HG02840 (cell line): ENCODE data around the gene TVP23A.
"Not testable (repeated sequence)": the region's sequence is repeated elsewhere in the genome, so short reads cannot be mapped to it uniquely, and the experiment has no call there.

Experiments
- ATAC-seq: cut with Tn5 transposase; IDR thresholded peaks from one replicate; pipeline ENCODE4 v1.9.1; 2021; ENCODE audit warnings: mild to moderate bottlenecking, moderate library complexity, moderate number of reproducible peaks; ENCODE audit not compliant: unreplicated experiment, low FRiP score

TVP23A gene

GRCh38 chr16:10836174-10836853 is 17.7 kb upstream of the TVP23A start:
- ATAC-seq: no peak

GRCh38 chr16:10835281-10835931 is 16.8 kb upstream of the TVP23A start:
- ATAC-seq: peak; percentile 56

- ATAC-seq: no peak
These were observed 16.2 kb upstream of the TVP23A start for GRCh38 chr16:10834766-10835165.

- no peak for ATAC-seq
These were observed 15.5 kb upstream of the TVP23A start for GRCh38 chr16:10834130-10834529.

GRCh38 chr16:10833271-10833670 is 14.7 kb upstream of the TVP23A start:
- no peak for ATAC-seq

GRCh38 chr16:10831894-10832886 is 13.6 kb upstream of the TVP23A start:
- no peak for ATAC-seq

GRCh38 chr16:10830240-10830639 is 11.6 kb upstream of the TVP23A start:
- ATAC-seq: not testable (repeated sequence)

- ATAC-seq: not testable (repeated sequence)
These were observed 10.9 kb upstream of the TVP23A start for GRCh38 chr16:10829390-10830098.

- ATAC-seq: no peak
These were observed 10.3 kb upstream of the TVP23A start for GRCh38 chr16:10828851-10829366.

- no peak for ATAC-seq
These were observed 9.2 kb upstream of the TVP23A start for GRCh38 chr16:10827691-10828341.

GRCh38 chr16:10824111-10824893 is 5.7 kb upstream of the TVP23A start:
- ATAC-seq: no peak

- no peak for ATAC-seq
These were observed 4.1 kb upstream of the TVP23A start for GRCh38 chr16:10822702-10823101.

GRCh38 chr16:10820546-10820945 is 2.0 kb upstream of the TVP23A start:
- no peak for ATAC-seq

GRCh38 chr16:10817514-10817913 is 1.1 kb downstream of the TVP23A start:
- no peak for ATAC-seq

- no peak for ATAC-seq
These were observed 5.5 kb downstream of the TVP23A start for GRCh38 chr16:10813099-10813455.

GRCh38 chr16:10812312-10813098 is 6.1 kb downstream of the TVP23A start:
- peak; percentile 64 for ATAC-seq

GRCh38 chr16:10809706-10810105 is 8.9 kb downstream of the TVP23A start:
- ATAC-seq: no peak

- no peak for ATAC-seq
These were observed 9.7 kb downstream of the TVP23A start for GRCh38 chr16:10808850-10809249.
